Measurements from ENCODE around the gene KLK8. TPM values are rescaled to one million over a fixed set of nuclear protein-coding genes. Genes with fewer than 3 reads are reported as not detected.

Gene KLK8
- total and polyA plus RNA-seq, 2 experiments from 2014 or later: 4.9 to 14.6 TPM

GRCh38 chr19:50982186-50982585 lies 19.2 kb downstream of the KLK8 start:
- no peaks in the 10 kb centered on the region for H3K27me3 Mint-ChIP-seq (ENCODE audit: insufficient read depth, low read depth, poor library complexity)
- H3K27me3 ChIP-seq (ENCODE audit: insufficient read depth): peaks cover 22% of the 10 kb centered on the region

More at GRCh38 chr19:50982186-50982585, 19.2 kb downstream of the KLK8 start:
- Mint-ChIP-seq H3K4me1 (peaks cover 21% of the 10 kb centered on the region), H3K9me3 (peaks cover 2% of the 10 kb centered on the region; the same call in 2 of the 3 replicates), H3K36me3 (ENCODE audit: low read depth) (no peaks in the 10 kb centered on the region; the same call in 2 of the 3 replicates), H3K4me3 (no peak overlapping the region), H3K27ac (no peak overlapping the region)
- Histone ChIP-seq H3K4me3 (no peak overlapping the region), H3K36me3 (ENCODE audit: insufficient read depth) (no peaks in the 10 kb centered on the region), H3F3A (replicated peaks; ENCODE audit: low read depth) (no peaks in the 10 kb centered on the region), H4K20me1 (replicated peaks; ENCODE audit: insufficient read depth) (no peaks in the 10 kb centered on the region), H3K27ac (ENCODE audit: low read depth) (no peak overlapping the region), H3K79me2 (replicated peaks; ENCODE audit: insufficient read depth) (no peaks in the 10 kb centered on the region), H2AFZ (no peak overlapping the region), H3K4me1 (ENCODE audit: insufficient read depth) (peaks cover 16% of the 10 kb centered on the region), H3K4me2 (no peak overlapping the region), H3K9me2 (ENCODE audit: insufficient read depth) (no peaks in the 10 kb centered on the region)
- DNase-seq (ENCODE audit: low spot score) (no peak), ATAC-seq (no peak)
- TF ChIP-seq CREB1 (CRISPR knock-in tag; IDR thresholded peaks at IDR 0.05; ENCODE audit: low read depth): no peak
- TF ChIP-seq JUNB (IDR thresholded peaks at IDR 0.05; ENCODE audit: unreplicated experiment): no peak
- TF ChIP-seq, protein P1, sequence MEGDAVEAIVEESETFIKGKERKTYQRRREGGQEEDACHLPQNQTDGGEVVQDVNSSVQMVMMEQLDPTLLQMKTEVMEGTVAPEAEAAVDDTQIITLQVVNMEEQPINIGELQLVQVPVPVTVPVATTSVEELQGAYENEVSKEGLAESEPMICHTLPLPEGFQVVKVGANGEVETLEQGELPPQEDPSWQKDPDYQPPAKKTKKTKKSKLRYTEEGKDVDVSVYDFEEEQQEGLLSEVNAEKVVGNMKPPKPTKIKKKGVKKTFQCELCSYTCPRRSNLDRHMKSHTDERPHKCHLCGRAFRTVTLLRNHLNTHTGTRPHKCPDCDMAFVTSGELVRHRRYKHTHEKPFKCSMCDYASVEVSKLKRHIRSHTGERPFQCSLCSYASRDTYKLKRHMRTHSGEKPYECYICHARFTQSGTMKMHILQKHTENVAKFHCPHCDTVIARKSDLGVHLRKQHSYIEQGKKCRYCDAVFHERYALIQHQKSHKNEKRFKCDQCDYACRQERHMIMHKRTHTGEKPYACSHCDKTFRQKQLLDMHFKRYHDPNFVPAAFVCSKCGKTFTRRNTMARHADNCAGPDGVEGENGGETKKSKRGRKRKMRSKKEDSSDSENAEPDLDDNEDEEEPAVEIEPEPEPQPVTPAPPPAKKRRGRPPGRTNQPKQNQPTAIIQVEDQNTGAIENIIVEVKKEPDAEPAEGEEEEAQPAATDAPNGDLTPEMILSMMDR (conservative IDR thresholded peaks at IDR 0.05; ENCODE audit: low read depth in 2 of 2): no peak
- TF ChIP-seq POLR2AphosphoS5 (IDR thresholded peaks at IDR 0.05; ENCODE audit: low read depth): no peak
- TF ChIP-seq NANOG (IDR thresholded peaks at IDR 0.05; ENCODE audit: borderline replicate concordance): no peak
- no peak for TF ChIP-seq ZNF462 (CRISPR knock-in tag; IDR thresholded peaks at IDR 0.05)
- no peak for TF ChIP-seq ZNF331 (CRISPR knock-in tag; IDR thresholded peaks at IDR 0.05; ENCODE audit: low read depth)
- TF ChIP-seq ZNF114 (CRISPR knock-in tag; IDR thresholded peaks at IDR 0.05): no peak
- no peak for TF ChIP-seq EZH2phosphoT487 (IDR thresholded peaks at IDR 0.05; ENCODE audit: unreplicated experiment)
- TF ChIP-seq, protein P2, sequence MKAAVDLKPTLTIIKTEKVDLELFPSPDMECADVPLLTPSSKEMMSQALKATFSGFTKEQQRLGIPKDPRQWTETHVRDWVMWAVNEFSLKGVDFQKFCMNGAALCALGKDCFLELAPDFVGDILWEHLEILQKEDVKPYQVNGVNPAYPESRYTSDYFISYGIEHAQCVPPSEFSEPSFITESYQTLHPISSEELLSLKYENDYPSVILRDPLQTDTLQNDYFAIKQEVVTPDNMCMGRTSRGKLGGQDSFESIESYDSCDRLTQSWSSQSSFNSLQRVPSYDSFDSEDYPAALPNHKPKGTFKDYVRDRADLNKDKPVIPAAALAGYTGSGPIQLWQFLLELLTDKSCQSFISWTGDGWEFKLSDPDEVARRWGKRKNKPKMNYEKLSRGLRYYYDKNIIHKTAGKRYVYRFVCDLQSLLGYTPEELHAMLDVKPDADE (IDR thresholded peaks at IDR 0.05): no peak
- no peak for TF ChIP-seq STAT1 (IDR thresholded peaks at IDR 0.05; ENCODE audit: unreplicated experiment)
- TF ChIP-seq, protein P3, sequence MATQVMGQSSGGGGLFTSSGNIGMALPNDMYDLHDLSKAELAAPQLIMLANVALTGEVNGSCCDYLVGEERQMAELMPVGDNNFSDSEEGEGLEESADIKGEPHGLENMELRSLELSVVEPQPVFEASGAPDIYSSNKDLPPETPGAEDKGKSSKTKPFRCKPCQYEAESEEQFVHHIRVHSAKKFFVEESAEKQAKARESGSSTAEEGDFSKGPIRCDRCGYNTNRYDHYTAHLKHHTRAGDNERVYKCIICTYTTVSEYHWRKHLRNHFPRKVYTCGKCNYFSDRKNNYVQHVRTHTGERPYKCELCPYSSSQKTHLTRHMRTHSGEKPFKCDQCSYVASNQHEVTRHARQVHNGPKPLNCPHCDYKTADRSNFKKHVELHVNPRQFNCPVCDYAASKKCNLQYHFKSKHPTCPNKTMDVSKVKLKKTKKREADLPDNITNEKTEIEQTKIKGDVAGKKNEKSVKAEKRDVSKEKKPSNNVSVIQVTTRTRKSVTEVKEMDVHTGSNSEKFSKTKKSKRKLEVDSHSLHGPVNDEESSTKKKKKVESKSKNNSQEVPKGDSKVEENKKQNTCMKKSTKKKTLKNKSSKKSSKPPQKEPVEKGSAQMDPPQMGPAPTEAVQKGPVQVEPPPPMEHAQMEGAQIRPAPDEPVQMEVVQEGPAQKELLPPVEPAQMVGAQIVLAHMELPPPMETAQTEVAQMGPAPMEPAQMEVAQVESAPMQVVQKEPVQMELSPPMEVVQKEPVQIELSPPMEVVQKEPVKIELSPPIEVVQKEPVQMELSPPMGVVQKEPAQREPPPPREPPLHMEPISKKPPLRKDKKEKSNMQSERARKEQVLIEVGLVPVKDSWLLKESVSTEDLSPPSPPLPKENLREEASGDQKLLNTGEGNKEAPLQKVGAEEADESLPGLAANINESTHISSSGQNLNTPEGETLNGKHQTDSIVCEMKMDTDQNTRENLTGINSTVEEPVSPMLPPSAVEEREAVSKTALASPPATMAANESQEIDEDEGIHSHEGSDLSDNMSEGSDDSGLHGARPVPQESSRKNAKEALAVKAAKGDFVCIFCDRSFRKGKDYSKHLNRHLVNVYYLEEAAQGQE (IDR thresholded peaks at IDR 0.05; ENCODE audit: unreplicated experiment): no peak
- TF ChIP-seq EZH2 (IDR thresholded peaks at IDR 0.05; ENCODE audit: low read depth, unreplicated experiment): no peak

All from GM23338 (cell line).